Astrocyte of the hippocampus (primary cell): ENCODE results near the gene WFDC9.
A peak's percentile ranks its signal among the peaks of the same experiment; 100 is the strongest.
"Not testable (repeated sequence)": the region's sequence is repeated elsewhere in the genome, so short reads cannot be mapped to it uniquely, and the experiment has no call there.

Source experiments
- DNase-seq: peaks from one replicate; pipeline ENCODE4 v3.0.0; 2011; ENCODE audit warnings: low read depth, low spot score

Gene WFDC9

GRCh38 chr20:45592574-45593189, 38.4 kb downstream of the WFDC9 start:
- peak; percentile 12 for DNase-seq

- DNase-seq, result no peak
Measured at GRCh38 chr20:45589725-45590124, 41.4 kb downstream of the WFDC9 start.

- no peak for DNase-seq
Measured at GRCh38 chr20:45588800-45589199, 42.3 kb downstream of the WFDC9 start.

GRCh38 chr20:45585986-45586385, 45.1 kb downstream of the WFDC9 start:
- DNase-seq, result not testable (repeated sequence)

- not testable (repeated sequence) for DNase-seq
Measured at GRCh38 chr20:45584294-45584693, 46.8 kb downstream of the WFDC9 start.

- DNase-seq, result no peak
Measured at GRCh38 chr20:45583502-45583901, 47.6 kb downstream of the WFDC9 start.

GRCh38 chr20:45581702-45582101, 49.4 kb downstream of the WFDC9 start:
- DNase-seq, result no peak

- DNase-seq, result no peak
Measured at GRCh38 chr20:45579184-45579583, 51.9 kb downstream of the WFDC9 start, which contains the start of gene WFDC8. Gene WFDC8, minus strand, starts transcription at chr20:45579284. Its CDS starts 37 bp downstream, at chr20:45579247.

- DNase-seq, result no peak
Measured at GRCh38 chr20:45578231-45578630, 52.9 kb downstream of the WFDC9 start.

GRCh38 chr20:45576995-45577394, 54.1 kb downstream of the WFDC9 start:
- DNase-seq, result peak; percentile 70

GRCh38 chr20:45575931-45576330, 55.2 kb downstream of the WFDC9 start:
- DNase-seq, result no peak

GRCh38 chr20:45569650-45570049, 61.4 kb downstream of the WFDC9 start:
- DNase-seq, result not testable (repeated sequence)

- DNase-seq, result no peak
Measured at GRCh38 chr20:45564760-45565276, 66.3 kb downstream of the WFDC9 start.
